Mononuclear cell (primary cell): ENCODE measurements around the gene LPA. TPM values are rescaled to one million over a fixed set of nuclear protein-coding genes. Genes with fewer than 3 reads are reported as not detected.
"Not testable (repeated sequence)": the region's sequence is repeated elsewhere in the genome, so short reads cannot be mapped to it uniquely, and the experiment has no call there.

Experiments
- H3K27me3 ChIP-seq: 2 replicates; pipeline ENCODE4 v1.6.0; 2011; ENCODE audit warnings: low read length, control low read depth; ENCODE audit not compliant: insufficient read depth
- H3K4me1 ChIP-seq: 2 replicates; pipeline ENCODE4 v1.5.1; 2011; ENCODE audit warnings: mild to moderate bottlenecking, low read length, control low read depth; ENCODE audit not compliant: insufficient read depth
- H3K4me3 ChIP-seq: 2 replicates; pipeline ENCODE4 v1.5.1; 2011; ENCODE audit warnings: mild to moderate bottlenecking, low read length, moderate library complexity
- H3K9me3 ChIP-seq: 2 replicates; pipeline ENCODE4 v1.5.1; 2011; ENCODE audit warnings: low read depth, mild to moderate bottlenecking, control low read depth, low read length
- total RNA-seq: library from RNA; depleted of rRNA; stranded (reverse); fragments of >200 nt; gene quantifications from one replicate; pipeline ENCODE4 v1.2.3, GENCODE V29; 2012

The LPA gene
- not detected for total RNA-seq

GRCh38 chr6:160664198-160664597 is at the start of gene LPA:
Gene LPA, minus strand, starts transcription at chr6:160664275. Its CDS starts 61 bp downstream, at chr6:160664214.
- not testable (repeated sequence) for H3K4me1 ChIP-seq, H3K4me3 ChIP-seq, H3K27me3 ChIP-seq, H3K9me3 ChIP-seq

- not testable (repeated sequence) for H3K4me1 ChIP-seq, H3K4me3 ChIP-seq, H3K27me3 ChIP-seq, H3K9me3 ChIP-seq
These were observed 44.9 kb upstream of the LPA start for GRCh38 chr6:160708993-160709392.

- H3K27me3 ChIP-seq, H3K9me3 ChIP-seq: not testable (repeated sequence)
These were observed 40.6 kb upstream of the LPA start for GRCh38 chr6:160704688-160705087.

GRCh38 chr6:160701918-160702680 is 38.0 kb upstream of the LPA start, which contains the start of gene PLG:
Gene PLG, plus strand, starts transcription at chr6:160702244. Its CDS starts 61 bp downstream, at chr6:160702305.
- H3K4me1 ChIP-seq, H3K27me3 ChIP-seq: not testable (repeated sequence)

More at GRCh38 chr6:160704688-160705087, 40.6 kb upstream of the LPA start:
- H3K4me3 ChIP-seq, H3K4me1 ChIP-seq: not testable (repeated sequence)

GRCh38 chr6:160697826-160698225 is 33.8 kb upstream of the LPA start:
- Histone ChIP-seq H3K4me3 (no peak overlapping the region), H3K9me3 (no peaks in the 10 kb centered on the region), H3K27me3 (no peaks in the 10 kb centered on the region), H3K4me1 (no peaks in the 10 kb centered on the region)

More at GRCh38 chr6:160701918-160702680, 38.0 kb upstream of the LPA start, which contains the start of gene PLG:
- not testable (repeated sequence) for H3K9me3 ChIP-seq, H3K4me3 ChIP-seq

GRCh38 chr6:160696884-160697283 is 32.8 kb upstream of the LPA start:
- not testable (repeated sequence) for H3K4me1 ChIP-seq, H3K4me3 ChIP-seq, H3K27me3 ChIP-seq, H3K9me3 ChIP-seq

- not testable (repeated sequence) for H3K4me1 ChIP-seq, H3K27me3 ChIP-seq, H3K9me3 ChIP-seq, H3K4me3 ChIP-seq
These were observed 31.5 kb upstream of the LPA start for GRCh38 chr6:160695622-160696021.

- not testable (repeated sequence) for H3K4me1 ChIP-seq, H3K4me3 ChIP-seq
These were observed 30.9 kb upstream of the LPA start for GRCh38 chr6:160695025-160695424.

GRCh38 chr6:160692369-160692959 is 28.4 kb upstream of the LPA start:
- H3K27me3 ChIP-seq = no peaks in the 10 kb centered on the region
- no peaks in the 10 kb centered on the region for H3K9me3 ChIP-seq
- H3K4me1 ChIP-seq = no peaks in the 10 kb centered on the region
- H3K4me3 ChIP-seq = no peak overlapping the region

More at GRCh38 chr6:160695025-160695424, 30.9 kb upstream of the LPA start:
- H3K9me3 ChIP-seq, H3K27me3 ChIP-seq: not testable (repeated sequence)

- Histone ChIP-seq H3K4me3 (no peak overlapping the region), H3K4me1 (no peaks in the 10 kb centered on the region), H3K9me3 (no peaks in the 10 kb centered on the region), H3K27me3 (no peaks in the 10 kb centered on the region)
These were observed 27.5 kb upstream of the LPA start for GRCh38 chr6:160691617-160692016.

- Histone ChIP-seq H3K4me1 (no peaks in the 10 kb centered on the region), H3K27me3 (no peaks in the 10 kb centered on the region), H3K9me3 (no peaks in the 10 kb centered on the region), H3K4me3 (no peak overlapping the region)
These were observed 26.4 kb upstream of the LPA start for GRCh38 chr6:160690458-160690857.

GRCh38 chr6:160685762-160686450 is 21.8 kb upstream of the LPA start:
- Histone ChIP-seq H3K4me3 (no peak overlapping the region), H3K9me3 (no peaks in the 10 kb centered on the region), H3K27me3 (no peaks in the 10 kb centered on the region), H3K4me1 (no peaks in the 10 kb centered on the region)

GRCh38 chr6:160685101-160685761 is 21.2 kb upstream of the LPA start:
- not testable (repeated sequence) for H3K9me3 ChIP-seq, H3K27me3 ChIP-seq, H3K4me1 ChIP-seq, H3K4me3 ChIP-seq

GRCh38 chr6:160679402-160679769 is 15.3 kb upstream of the LPA start:
- H3K27me3 ChIP-seq = no peaks in the 10 kb centered on the region
- no peak overlapping the region for H3K4me3 ChIP-seq
- H3K4me1 ChIP-seq = no peaks in the 10 kb centered on the region
- no peaks in the 10 kb centered on the region for H3K9me3 ChIP-seq

- Histone ChIP-seq H3K9me3 (no peaks in the 10 kb centered on the region), H3K27me3 (no peaks in the 10 kb centered on the region), H3K4me3 (no peak overlapping the region), H3K4me1 (no peaks in the 10 kb centered on the region)
These were observed 14.8 kb upstream of the LPA start for GRCh38 chr6:160678744-160679401.
